Thymus (tissue), 14 donors: Measurements from ENCODE around the gene NUP210. TPM values are rescaled to one million over a fixed set of nuclear protein-coding genes. Genes with fewer than 3 reads are reported as not detected.

ENCODE experiments used
- DNase-seq, 9 donors: peaks; one replicate each; pipeline ENCODE4 v3.0.0-alpha.2; 2013; ENCODE audit warnings: low spot score in 9 of 9, low read depth in 6 of 9, missing footprints in 1 of 9
- H3K27ac ChIP-seq, 2 donors: one replicate each; pipeline ENCODE4 v1.5.1; 2013; ENCODE audit warnings: control low read depth in 1 of 2, low read depth in 1 of 2, low read length in 1 of 2, mild to moderate bottlenecking in 1 of 2, moderate library complexity in 1 of 2
- H3K27me3 ChIP-seq, 2 donors: one replicate each; pipeline ENCODE4 v1.5.1; 2013; ENCODE audit warnings: low read length in 1 of 2; ENCODE audit not compliant: control insufficient read depth in 2 of 2, insufficient read depth in 1 of 2
- H3K36me3 ChIP-seq, 2 donors: one replicate each; pipeline ENCODE4 v1.5.1; 2013; ENCODE audit warnings: low read length in 1 of 2, mild to moderate bottlenecking in 1 of 2, moderate library complexity in 1 of 2; ENCODE audit not compliant: control insufficient read depth in 2 of 2, insufficient read depth in 2 of 2
- H3K4me1 ChIP-seq, 2 donors: one replicate each; pipeline ENCODE4 v1.5.1; 2013; ENCODE audit warnings: low read length in 2 of 2; ENCODE audit not compliant: control insufficient read depth in 2 of 2, insufficient read depth in 2 of 2
- H3K4me3 ChIP-seq, 2 donors: one replicate each; pipeline ENCODE4 v1.5.1; 2013; ENCODE audit warnings: low read length in 2 of 2, control low read depth in 1 of 2, mild to moderate bottlenecking in 1 of 2
- H3K9me3 ChIP-seq, 2 donors: one replicate each; pipeline ENCODE4 v1.5.1; 2013; ENCODE audit warnings: low read length in 1 of 2, mild to moderate bottlenecking in 1 of 2; ENCODE audit not compliant: control insufficient read depth in 2 of 2, insufficient read depth in 1 of 2
- WGBS: extraction: QIAGEN DNeasy Blood & Tissue Kit; methylation state at CpG from one replicate; pipeline ENCODE4 v1.1.7; 2013; 5-methylcytosine and 5-hydroxymethylcytosine counted together
- long read RNA-seq, 10 donors: transcript quantifications; one replicate each; lab custom pipeline, GENCODE V29; 2026
- polyA plus RNA-seq: library from polyadenylated mRNA; stranded (reverse); fragments of 200-250 nt; gene quantifications from one replicate; pipeline ENCODE4 v1.2.3, GENCODE V29; 2013
- total RNA-seq: library from RNA; stranded (reverse); fragments of 120-200 nt; gene quantifications from one replicate; pipeline ENCODE4 v1.2.4, GENCODE V29; 2013
- donor health status: healthy.

NUP210 gene
- total RNA-seq: 23.8 TPM
- polyA plus RNA-seq: 22.9 TPM
- long read RNA-seq, donor 1: 0 reads
- long read RNA-seq, donor 2, full-length matches to known transcripts: 7 of 48 reads
- long read RNA-seq, donor 2, partial matches to known transcripts: 41 of 48 reads
- long read RNA-seq, donor 2, other reads (novel, unspliced or antisense): 0 of 48 reads
- long read RNA-seq, donor 3, partial matches to known transcripts: 10 of 11 reads
- long read RNA-seq, donor 3, other reads (novel, unspliced or antisense): 0 of 11 reads
- long read RNA-seq, donor 4, partial matches to known transcripts: 0 of 2 reads
- long read RNA-seq, donor 4, other reads (novel, unspliced or antisense): 0 of 2 reads
- long read RNA-seq, donor 5, partial matches to known transcripts: 23 of 26 reads
- long read RNA-seq, donor 5, other reads (novel, unspliced or antisense): 0 of 26 reads
- long read RNA-seq, donor 6, full-length matches to known transcripts: 4 of 15 reads
- long read RNA-seq, donor 6, partial matches to known transcripts: 11 of 15 reads
- long read RNA-seq, donor 6, other reads (novel, unspliced or antisense): 0 of 15 reads
- long read RNA-seq, donor 7, partial matches to known transcripts: 5 of 10 reads
- long read RNA-seq, donor 7, other reads (novel, unspliced or antisense): 5 of 10 reads
- long read RNA-seq, donor 8: 0 reads
- long read RNA-seq, donor 9, partial matches to known transcripts: 0 of 1 reads
- long read RNA-seq, donor 9, other reads (novel, unspliced or antisense): 0 of 1 reads
- long read RNA-seq, donor 10, partial matches to known transcripts: 11 of 12 reads
- long read RNA-seq, donor 10, other reads (novel, unspliced or antisense): 0 of 12 reads

- Histone ChIP-seq H3K27ac (peak within 1 kb of the TSS; percentile 96), H3K27me3 (no peaks in the 10 kb centered on the region), H3K4me3 (peak within 1 kb of the TSS; percentile 72 to 83), H3K9me3 (peaks cover 0 to 9% of the 10 kb centered on the region in 2 donors), H3K36me3 (peaks cover 0 to 6% of the 10 kb centered on the region in 2 donors), H3K4me1 (peaks cover 32 to 56% of the 10 kb centered on the region in 2 donors)
- 1% methylated on average over 90 of the region's 90 CpGs for WGBS
- peak in 7 of 9 donors; percentile 35 to 67 (median 43) for DNase-seq
Observed at GRCh38 chr3:13420045-13420830, at the start of gene NUP210. NUP210 (minus strand) TSS chr3:13420322; CDS start chr3:13420226, 96 bp downstream.

GRCh38 chr3:13466781-13467180, 46.7 kb upstream of the NUP210 start:
- Histone ChIP-seq H3K4me3 (no peak overlapping the region), H3K27ac (no peak overlapping the region), H3K27me3 (peaks cover 0 to 2% of the 10 kb centered on the region in 2 donors), H3K36me3 (no peaks in the 10 kb centered on the region), H3K4me1 (no peaks in the 10 kb centered on the region), H3K9me3 (no peaks in the 10 kb centered on the region)
- DNase-seq: no peak
- WGBS: 95% methylated on average over 4 of the region's 4 CpGs

- Histone ChIP-seq H3K4me1 (no peaks in the 10 kb centered on the region), H3K4me3 (no peak overlapping the region), H3K9me3 (no peaks in the 10 kb centered on the region), H3K27ac (no peak overlapping the region), H3K36me3 (no peaks in the 10 kb centered on the region), H3K27me3 (peaks cover 0 to 2% of the 10 kb centered on the region in 2 donors)
- 84% methylated on average over 4 of the region's 4 CpGs for WGBS
- no peak for DNase-seq
Observed at GRCh38 chr3:13465236-13465873, 45.2 kb upstream of the NUP210 start.

GRCh38 chr3:13463618-13464400, 43.7 kb upstream of the NUP210 start:
- Histone ChIP-seq H3K27ac (no peak overlapping the region), H3K4me3 (no peak overlapping the region), H3K27me3 (peaks cover 0 to 2% of the 10 kb centered on the region in 2 donors), H3K36me3 (no peaks in the 10 kb centered on the region), H3K4me1 (no peaks in the 10 kb centered on the region), H3K9me3 (no peaks in the 10 kb centered on the region)
- no peak for DNase-seq
- 93% methylated on average over 11 of the region's 11 CpGs for WGBS

- Histone ChIP-seq H3K27ac (no peak overlapping the region), H3K9me3 (no peaks in the 10 kb centered on the region), H3K4me3 (no peak overlapping the region), H3K27me3 (peaks cover 0 to 2% of the 10 kb centered on the region in 2 donors), H3K4me1 (no peaks in the 10 kb centered on the region), H3K36me3 (no peaks in the 10 kb centered on the region)
- WGBS: 83% methylated on average over 5 of the region's 5 CpGs
- no peak for DNase-seq
Observed at GRCh38 chr3:13462822-13463221, 42.7 kb upstream of the NUP210 start.

- no peaks in the 10 kb centered on the region for H3K4me1 ChIP-seq
- no peak overlapping the region for H3K4me3 ChIP-seq
- peaks cover 0 to 2% of the 10 kb centered on the region in 2 donors for H3K27me3 ChIP-seq
- H3K27ac ChIP-seq: no peak overlapping the region
- WGBS: 94% methylated on average over 8 of the region's 8 CpGs
- no peaks in the 10 kb centered on the region for H3K36me3 ChIP-seq
- H3K9me3 ChIP-seq: no peaks in the 10 kb centered on the region
- no peak for DNase-seq
Observed at GRCh38 chr3:13462125-13462629, 42.1 kb upstream of the NUP210 start.

- peak in 8 of 9 donors; percentile 61 to 89 (median 74) for DNase-seq
- Histone ChIP-seq H3K27ac (no peak overlapping the region), H3K4me1 (no peaks in the 10 kb centered on the region), H3K4me3 (no peak overlapping the region), H3K27me3 (peaks cover 0 to 2% of the 10 kb centered on the region in 2 donors), H3K9me3 (no peaks in the 10 kb centered on the region), H3K36me3 (no peaks in the 10 kb centered on the region)
- WGBS: 51% methylated on average over 14 of the region's 14 CpGs
Observed at GRCh38 chr3:13461169-13462124, 41.3 kb upstream of the NUP210 start.
